ENCODE results near the gene ZNF581.

ZNF581 gene

DNA sequence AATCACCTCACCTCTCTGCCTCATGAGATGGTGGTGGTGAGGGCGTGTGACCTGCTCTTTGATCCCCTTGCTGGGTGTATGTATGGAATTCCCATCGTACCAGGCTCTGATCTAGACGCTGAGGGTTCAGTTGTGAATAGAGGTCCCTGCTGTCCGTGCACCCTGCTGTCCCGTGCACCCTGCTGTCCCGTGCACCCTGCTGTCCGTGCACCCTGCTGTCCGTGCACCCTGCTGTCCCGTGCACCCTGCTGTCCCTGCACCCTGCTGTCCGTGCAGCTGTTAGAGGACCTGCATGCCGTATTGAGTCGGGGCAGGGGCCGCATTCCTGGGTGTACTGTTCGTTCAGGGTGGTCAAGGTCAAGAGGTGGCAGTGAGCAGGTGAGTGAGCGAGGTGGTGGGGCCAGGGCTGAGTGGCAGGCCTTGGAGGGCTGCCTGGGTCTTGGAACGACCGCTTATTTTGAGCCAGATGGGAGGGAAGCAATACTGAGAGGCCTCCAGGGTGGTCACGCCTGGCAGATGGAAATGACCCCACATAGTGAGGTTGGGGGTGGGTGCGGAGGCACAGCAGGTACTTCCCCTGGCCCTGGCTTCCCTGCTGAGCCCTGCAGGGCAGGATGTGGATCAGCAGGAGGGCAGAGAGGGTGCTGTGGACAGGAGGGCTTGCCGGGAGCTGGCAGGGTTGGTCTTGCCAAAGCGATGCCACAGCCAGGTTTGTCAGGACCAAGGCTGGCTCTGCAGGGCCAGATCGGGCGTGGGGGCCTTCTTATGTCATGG is 27.0 kb downstream of the ZNF581 start (continued):
- TF ChIP-seq ZNF175 (tag by site-specific recombination; IDR thresholded peaks at IDR 0.05) (no peak), SALL2 (tag by site-specific recombination; IDR thresholded peaks at IDR 0.05; ENCODE audit: borderline replicate concordance) (no peak), ZNF792 (tag by site-specific recombination; IDR thresholded peaks at IDR 0.05) (no peak), ZNF311 (tag by site-specific recombination; IDR thresholded peaks at IDR 0.05; ENCODE audit: borderline replicate concordance) (no peak)
- TF ChIP-seq, protein P1, sequence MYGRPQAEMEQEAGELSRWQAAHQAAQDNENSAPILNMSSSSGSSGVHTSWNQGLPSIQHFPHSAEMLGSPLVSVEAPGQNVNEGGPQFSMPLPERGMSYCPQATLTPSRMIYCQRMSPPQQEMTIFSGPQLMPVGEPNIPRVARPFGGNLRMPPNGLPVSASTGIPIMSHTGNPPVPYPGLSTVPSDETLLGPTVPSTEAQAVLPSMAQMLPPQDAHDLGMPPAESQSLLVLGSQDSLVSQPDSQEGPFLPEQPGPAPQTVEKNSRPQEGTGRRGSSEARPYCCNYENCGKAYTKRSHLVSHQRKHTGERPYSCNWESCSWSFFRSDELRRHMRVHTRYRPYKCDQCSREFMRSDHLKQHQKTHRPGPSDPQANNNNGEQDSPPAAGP (tag by site-specific recombination; IDR thresholded peaks at IDR 0.05): no peak
- TF ChIP-seq, protein P2, sequence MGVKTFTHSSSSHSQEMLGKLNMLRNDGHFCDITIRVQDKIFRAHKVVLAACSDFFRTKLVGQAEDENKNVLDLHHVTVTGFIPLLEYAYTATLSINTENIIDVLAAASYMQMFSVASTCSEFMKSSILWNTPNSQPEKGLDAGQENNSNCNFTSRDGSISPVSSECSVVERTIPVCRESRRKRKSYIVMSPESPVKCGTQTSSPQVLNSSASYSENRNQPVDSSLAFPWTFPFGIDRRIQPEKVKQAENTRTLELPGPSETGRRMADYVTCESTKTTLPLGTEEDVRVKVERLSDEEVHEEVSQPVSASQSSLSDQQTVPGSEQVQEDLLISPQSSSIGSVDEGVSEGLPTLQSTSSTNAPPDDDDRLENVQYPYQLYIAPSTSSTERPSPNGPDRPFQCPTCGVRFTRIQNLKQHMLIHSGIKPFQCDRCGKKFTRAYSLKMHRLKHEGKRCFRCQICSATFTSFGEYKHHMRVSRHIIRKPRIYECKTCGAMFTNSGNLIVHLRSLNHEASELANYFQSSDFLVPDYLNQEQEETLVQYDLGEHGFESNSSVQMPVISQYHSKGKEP (tag by site-specific recombination; IDR thresholded peaks at IDR 0.05): no peak
- TF ChIP-seq, protein P3, sequence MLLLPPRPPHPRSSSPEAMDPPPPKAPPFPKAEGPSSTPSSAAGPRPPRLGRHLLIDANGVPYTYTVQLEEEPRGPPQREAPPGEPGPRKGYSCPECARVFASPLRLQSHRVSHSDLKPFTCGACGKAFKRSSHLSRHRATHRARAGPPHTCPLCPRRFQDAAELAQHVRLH (tag by site-specific recombination; IDR thresholded peaks at IDR 0.05): no peak
- TF ChIP-seq, protein P4, sequence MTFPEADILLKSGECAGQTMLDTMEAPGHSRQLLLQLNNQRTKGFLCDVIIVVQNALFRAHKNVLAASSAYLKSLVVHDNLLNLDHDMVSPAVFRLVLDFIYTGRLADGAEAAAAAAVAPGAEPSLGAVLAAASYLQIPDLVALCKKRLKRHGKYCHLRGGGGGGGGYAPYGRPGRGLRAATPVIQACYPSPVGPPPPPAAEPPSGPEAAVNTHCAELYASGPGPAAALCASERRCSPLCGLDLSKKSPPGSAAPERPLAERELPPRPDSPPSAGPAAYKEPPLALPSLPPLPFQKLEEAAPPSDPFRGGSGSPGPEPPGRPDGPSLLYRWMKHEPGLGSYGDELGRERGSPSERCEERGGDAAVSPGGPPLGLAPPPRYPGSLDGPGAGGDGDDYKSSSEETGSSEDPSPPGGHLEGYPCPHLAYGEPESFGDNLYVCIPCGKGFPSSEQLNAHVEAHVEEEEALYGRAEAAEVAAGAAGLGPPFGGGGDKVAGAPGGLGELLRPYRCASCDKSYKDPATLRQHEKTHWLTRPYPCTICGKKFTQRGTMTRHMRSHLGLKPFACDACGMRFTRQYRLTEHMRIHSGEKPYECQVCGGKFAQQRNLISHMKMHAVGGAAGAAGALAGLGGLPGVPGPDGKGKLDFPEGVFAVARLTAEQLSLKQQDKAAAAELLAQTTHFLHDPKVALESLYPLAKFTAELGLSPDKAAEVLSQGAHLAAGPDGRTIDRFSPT (tag by site-specific recombination; IDR thresholded peaks at IDR 0.05): peak; percentile 96
- TF ChIP-seq, protein P5, sequence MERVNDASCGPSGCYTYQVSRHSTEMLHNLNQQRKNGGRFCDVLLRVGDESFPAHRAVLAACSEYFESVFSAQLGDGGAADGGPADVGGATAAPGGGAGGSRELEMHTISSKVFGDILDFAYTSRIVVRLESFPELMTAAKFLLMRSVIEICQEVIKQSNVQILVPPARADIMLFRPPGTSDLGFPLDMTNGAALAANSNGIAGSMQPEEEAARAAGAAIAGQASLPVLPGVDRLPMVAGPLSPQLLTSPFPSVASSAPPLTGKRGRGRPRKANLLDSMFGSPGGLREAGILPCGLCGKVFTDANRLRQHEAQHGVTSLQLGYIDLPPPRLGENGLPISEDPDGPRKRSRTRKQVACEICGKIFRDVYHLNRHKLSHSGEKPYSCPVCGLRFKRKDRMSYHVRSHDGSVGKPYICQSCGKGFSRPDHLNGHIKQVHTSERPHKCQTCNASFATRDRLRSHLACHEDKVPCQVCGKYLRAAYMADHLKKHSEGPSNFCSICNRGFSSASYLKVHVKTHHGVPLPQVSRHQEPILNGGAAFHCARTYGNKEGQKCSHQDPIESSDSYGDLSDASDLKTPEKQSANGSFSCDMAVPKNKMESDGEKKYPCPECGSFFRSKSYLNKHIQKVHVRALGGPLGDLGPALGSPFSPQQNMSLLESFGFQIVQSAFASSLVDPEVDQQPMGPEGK (tag by site-specific recombination; IDR thresholded peaks at IDR 0.05): peak; percentile 28; the same call in 1 of the 2 replicates

DNA sequence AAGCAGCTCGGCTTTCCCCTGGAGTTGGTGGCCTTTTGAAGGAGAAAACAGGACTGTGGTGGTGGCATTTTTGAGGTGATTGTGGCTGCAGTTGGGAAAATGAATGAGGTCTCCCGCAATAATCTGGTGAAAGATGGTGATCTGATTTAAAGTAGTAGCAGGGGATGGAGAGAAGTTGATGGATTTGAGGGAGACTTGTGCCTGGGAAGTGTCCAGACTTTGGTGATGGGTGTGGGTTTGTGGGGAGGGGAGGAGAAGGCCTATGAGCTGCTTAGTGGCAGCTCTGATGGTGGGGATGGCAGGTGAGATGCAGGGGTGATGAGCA is 27.6 kb downstream of the ZNF581 start:
- H3K36me3 ChIP-seq (ENCODE audit: control insufficient read depth in 2 of 2, insufficient read depth in 1 of 2, low read length in 2 of 2): peaks cover 29 to 64% of the 10 kb centered on the region in 2 experiments; a peak in 2 of 3 replicates
- POLR2A ChIA-PET: interaction anchor here (0.6 to 1.9 kb wide), 10 partner anchors 12 to 1662 kb away, joined by 3 to 21 read pairs (median 5); partner anchors contain the start of genes HSPBP1, U2AF2 and UBE2S
- TF ChIP-seq ZNF10 (tag by site-specific recombination; IDR thresholded peaks at IDR 0.05) (peak; percentile 96), ZNF626 (tag by site-specific recombination; IDR thresholded peaks at IDR 0.05) (no peak), ZNF558 (tag by site-specific recombination; IDR thresholded peaks at IDR 0.05) (no peak), ZNF202 (tag by site-specific recombination; IDR thresholded peaks at IDR 0.05; ENCODE audit: borderline replicate concordance) (no peak), ZBTB1 (tag by site-specific recombination; IDR thresholded peaks at IDR 0.05) (no peak), ZNF677 (tag by site-specific recombination; IDR thresholded peaks at IDR 0.05) (no peak), ZNF549 (tag by site-specific recombination; IDR thresholded peaks at IDR 0.05) (no peak), KLF7 (tag by site-specific recombination; IDR thresholded peaks at IDR 0.05; ENCODE audit: borderline replicate concordance) (no peak), ZNF600 (tag by site-specific recombination; IDR thresholded peaks at IDR 0.05) (0 out of 2 replicates have a peak, but pooled peaks have one; percentile 24), REPIN1 (tag by site-specific recombination; IDR thresholded peaks at IDR 0.05; ENCODE audit: low read depth) (no peak), OVOL3 (tag by site-specific recombination; IDR thresholded peaks at IDR 0.05) (no peak), KLF10 (tag by site-specific recombination; IDR thresholded peaks at IDR 0.05) (no peak), FEZF1 (tag by site-specific recombination; IDR thresholded peaks at IDR 0.05) (no peak), ZNF48 (tag by site-specific recombination; IDR thresholded peaks at IDR 0.05) (no peak), SCRT1 (tag by site-specific recombination; IDR thresholded peaks at IDR 0.05; ENCODE audit: borderline replicate concordance) (no peak), ZNF248 (tag by site-specific recombination; IDR thresholded peaks at IDR 0.05) (no peak), ZNF169 (tag by site-specific recombination; IDR thresholded peaks at IDR 0.05) (no peak), SALL2 (tag by site-specific recombination; IDR thresholded peaks at IDR 0.05; ENCODE audit: borderline replicate concordance) (no peak), ZNF24 (tag by site-specific recombination; IDR thresholded peaks at IDR 0.05) (no peak)
- TF ChIP-seq, protein P6, sequence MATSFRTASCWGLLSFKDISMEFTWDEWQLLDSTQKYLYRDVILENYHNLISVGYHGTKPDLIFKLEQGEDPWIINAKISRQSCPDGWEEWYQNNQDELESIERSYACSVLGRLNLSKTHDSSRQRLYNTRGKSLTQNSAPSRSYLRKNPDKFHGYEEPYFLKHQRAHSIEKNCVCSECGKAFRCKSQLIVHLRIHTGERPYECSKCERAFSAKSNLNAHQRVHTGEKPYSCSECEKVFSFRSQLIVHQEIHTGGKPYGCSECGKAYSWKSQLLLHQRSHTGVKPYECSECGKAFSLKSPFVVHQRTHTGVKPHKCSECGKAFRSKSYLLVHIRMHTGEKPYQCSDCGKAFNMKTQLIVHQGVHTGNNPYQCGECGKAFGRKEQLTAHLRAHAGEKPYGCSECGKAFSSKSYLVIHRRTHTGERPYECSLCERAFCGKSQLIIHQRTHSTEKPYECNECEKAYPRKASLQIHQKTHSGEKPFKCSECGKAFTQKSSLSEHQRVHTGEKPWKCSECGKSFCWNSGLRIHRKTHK (tag by site-specific recombination; IDR thresholded peaks at IDR 0.05): no peak

More for the DNA sequence above, 27.6 kb downstream of the ZNF581 start:
- peaks cover 12% of the 10 kb centered on the region for H3K4me1 ChIP-seq (ENCODE audit: control insufficient read depth, insufficient read depth, low read length)
- no peaks in the 10 kb centered on the region for H3K9me3 ChIP-seq (ENCODE audit: control insufficient read depth, insufficient read depth, low read depth, low read length)
- H3K4me3 ChIP-seq (ENCODE audit: low read depth, low read length): no peak overlapping the region
- CTCF ChIA-PET: interaction anchor here (0.5 to 2.5 kb wide), 16 partner anchors 8 to 1694 kb away, joined by 3 to 36 read pairs (median 4); partner anchors contain the start of gene U2AF2
- H3K27ac ChIP-seq (ENCODE audit: extremely low read depth, low read depth, low read length): peak overlapping the region; percentile 39; the same call in 1 of the 2 replicates
